Astrocyte (in vitro differentiated cells and primary cell): Measurements from ENCODE around the gene SPTBN2. TPM values are rescaled to one million over a fixed set of nuclear protein-coding genes. Genes with fewer than 3 reads are reported as not detected.
A peak's percentile ranks its signal among the peaks of the same experiment; 100 is the strongest.
"Not testable (repeated sequence)": the region's sequence is repeated elsewhere in the genome, so short reads cannot be mapped to it uniquely, and the experiment has no call there.

Experiments
- DNase-seq: peaks from one replicate; pipeline ENCODE4 v3.0.0-alpha.2; 2010; ENCODE audit warnings: low read depth
- FAIRE-seq: peaks from 2 replicates; lab custom pipeline; 2011; peaks lifted over from hg19 to GRCh38; lab: Jason Lieb, UNC
- H2AFZ ChIP-seq: 2 replicates; pipeline ENCODE4 v1.6.0; 2012; ENCODE audit warnings: low read depth, low read length, inconsistent platforms
- H3K27ac ChIP-seq: 2 replicates; pipeline ENCODE4 v1.5.1; 2011; ENCODE audit warnings: low read depth, low read length, inconsistent platforms
- H3K27me3 ChIP-seq: 2 replicates; pipeline ENCODE4 v1.6.0; 2011; ENCODE audit warnings: low read length, inconsistent platforms; ENCODE audit not compliant: insufficient read depth
- H3K36me3 ChIP-seq: 2 replicates; pipeline ENCODE4 v1.5.1; 2011; ENCODE audit warnings: low read length, inconsistent platforms; ENCODE audit not compliant: insufficient read depth
- H3K4me1 ChIP-seq: 2 replicates; pipeline ENCODE4 v1.5.1; 2011; ENCODE audit warnings: low read length, inconsistent platforms; ENCODE audit not compliant: insufficient read depth
- H3K4me2 ChIP-seq: 2 replicates; pipeline ENCODE4 v1.6.0; 2012; ENCODE audit warnings: low read length, inconsistent platforms
- H3K4me3 ChIP-seq: 2 replicates; pipeline ENCODE4 v1.5.1; 2011; ENCODE audit warnings: low read depth, mild to moderate bottlenecking, low read length, inconsistent platforms; ENCODE audit not compliant: insufficient read depth
- H3K79me2 ChIP-seq: 2 replicates; pipeline ENCODE4 v1.6.0; 2012; ENCODE audit warnings: mild to moderate bottlenecking, low read length, inconsistent platforms; ENCODE audit not compliant: insufficient read depth
- H3K9ac ChIP-seq: 2 replicates; pipeline ENCODE4 v1.6.0; 2012; ENCODE audit warnings: mild to moderate bottlenecking, low read length, inconsistent platforms
- H3K9me3 ChIP-seq: 2 replicates; pipeline ENCODE4 v1.5.1; 2012; ENCODE audit warnings: low read depth, mild to moderate bottlenecking, low read length, inconsistent platforms; ENCODE audit not compliant: insufficient read depth
- H4K20me1 ChIP-seq: 2 replicates; pipeline ENCODE4 v1.6.0; 2012; ENCODE audit warnings: low read length, inconsistent platforms; ENCODE audit not compliant: insufficient read depth
- H3K27ac Mint-ChIP-seq: one replicate; pipeline ENCODE4 v1.8.0; 2021; ENCODE audit warnings: mild to moderate bottlenecking, mixed read lengths; ENCODE audit not compliant: unreplicated experiment
- H3K27me3 Mint-ChIP-seq: one replicate; pipeline ENCODE4 v1.8.0; 2021; ENCODE audit warnings: low read depth, mixed read lengths; ENCODE audit not compliant: unreplicated experiment
- H3K36me3 Mint-ChIP-seq: one replicate; pipeline ENCODE4 v1.8.0; 2021; ENCODE audit warnings: low read depth, mixed read lengths; ENCODE audit not compliant: unreplicated experiment
- H3K4me1 Mint-ChIP-seq: one replicate; pipeline ENCODE4 v1.8.0; 2021; ENCODE audit warnings: low read depth, mixed read lengths; ENCODE audit not compliant: unreplicated experiment
- H3K4me3 Mint-ChIP-seq: one replicate; pipeline ENCODE4 v1.8.0; 2021; ENCODE audit warnings: mild to moderate bottlenecking, moderate library complexity, mixed read lengths; ENCODE audit not compliant: unreplicated experiment
- H3K9me3 Mint-ChIP-seq: one replicate; pipeline ENCODE4 v1.8.0; 2021; ENCODE audit warnings: mild to moderate bottlenecking, mixed read lengths; ENCODE audit not compliant: unreplicated experiment
- CTCF ChIP-seq: IDR thresholded peaks from 2 replicates; pipeline ENCODE4 v1.5.1; 2011; ENCODE audit warnings: low read depth, mild to moderate bottlenecking, inconsistent platforms, low read length, moderate library complexity; ENCODE audit not compliant: insufficient read depth
- EZH2 ChIP-seq: IDR thresholded peaks from 2 replicates; pipeline ENCODE4 v1.6.1; 2012; ENCODE audit warnings: mild to moderate bottlenecking, low read length, inconsistent platforms; ENCODE audit not compliant: insufficient read depth
- total RNA-seq: library from RNA; stranded (reverse); gene quantifications from 2 replicates; pipeline ENCODE4 v1.2.1, GENCODE V29; 2021

Gene SPTBN2
- total RNA-seq, 1 donor from 2014 or later: 18.2 TPM

DNA sequence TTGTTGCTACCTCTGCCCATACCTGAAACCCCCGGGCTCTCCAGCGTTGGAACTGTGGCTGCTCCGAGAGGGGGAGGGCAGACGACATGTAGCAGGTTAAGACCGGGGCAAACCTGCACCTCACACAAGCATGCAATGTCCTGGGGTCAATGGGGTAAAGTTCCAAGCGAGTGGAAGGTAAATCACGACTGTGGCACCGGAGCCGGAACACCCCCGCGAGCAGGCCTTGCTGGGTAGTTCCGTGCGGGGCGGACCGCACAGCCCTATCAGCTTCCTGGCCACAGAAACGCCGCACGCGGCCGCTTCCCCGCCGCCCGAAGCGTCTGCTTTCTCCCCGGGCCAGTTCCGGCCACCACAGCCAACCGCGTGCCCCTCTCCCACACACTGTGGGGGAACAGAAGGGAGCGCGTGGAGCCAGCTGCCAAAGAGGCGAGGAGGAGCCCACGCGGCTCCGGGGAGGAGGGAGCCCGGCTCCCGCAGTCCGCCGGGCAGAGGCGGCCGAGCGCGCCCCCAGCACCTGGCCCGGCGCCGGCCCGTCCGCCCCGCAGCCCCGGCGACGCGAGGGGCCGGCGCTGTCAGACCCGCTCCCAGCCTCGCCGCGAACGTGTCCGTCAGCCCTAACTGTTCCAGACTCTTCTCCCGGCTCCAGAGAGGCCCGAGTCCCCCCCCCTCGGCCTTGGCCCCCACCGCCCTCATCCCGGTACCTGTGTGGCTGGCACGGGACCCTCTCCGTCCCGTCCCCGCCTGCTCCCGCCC is 1.6 kb downstream of the SPTBN2 start:
- no peaks in the 10 kb centered on the region for H3K36me3 ChIP-seq
- peaks cover 3% of the 10 kb centered on the region for H3K36me3 Mint-ChIP-seq
- peaks cover 19% of the 10 kb centered on the region for H3K4me1 ChIP-seq
- H3K4me3 Mint-ChIP-seq: peak overlapping the region; percentile 86
- peaks cover 27% of the 10 kb centered on the region for H3K27me3 ChIP-seq
- peak overlapping the region; percentile 89 for H2AFZ ChIP-seq
- no peak for FAIRE-seq
- no peak overlapping the region for H3K27ac Mint-ChIP-seq
- TF ChIP-seq CTCF (no peak), EZH2 (peak; percentile 90)
- no peak overlapping the region for H3K27ac ChIP-seq
- no peaks in the 10 kb centered on the region for H3K79me2 ChIP-seq
- peak overlapping the region; percentile 45 for H3K9ac ChIP-seq
- H3K9me3 Mint-ChIP-seq: peaks cover 5% of the 10 kb centered on the region
- H3K9me3 ChIP-seq: no peaks in the 10 kb centered on the region
- peak overlapping the region; percentile 46 for H3K4me3 ChIP-seq
- H3K4me2 ChIP-seq: peak overlapping the region; percentile 83
- H3K27me3 Mint-ChIP-seq: peaks cover 32% of the 10 kb centered on the region
- peaks cover 17% of the 10 kb centered on the region for H3K4me1 Mint-ChIP-seq
- H4K20me1 ChIP-seq: no peaks in the 10 kb centered on the region
- peak; percentile 23 for DNase-seq

DNA sequence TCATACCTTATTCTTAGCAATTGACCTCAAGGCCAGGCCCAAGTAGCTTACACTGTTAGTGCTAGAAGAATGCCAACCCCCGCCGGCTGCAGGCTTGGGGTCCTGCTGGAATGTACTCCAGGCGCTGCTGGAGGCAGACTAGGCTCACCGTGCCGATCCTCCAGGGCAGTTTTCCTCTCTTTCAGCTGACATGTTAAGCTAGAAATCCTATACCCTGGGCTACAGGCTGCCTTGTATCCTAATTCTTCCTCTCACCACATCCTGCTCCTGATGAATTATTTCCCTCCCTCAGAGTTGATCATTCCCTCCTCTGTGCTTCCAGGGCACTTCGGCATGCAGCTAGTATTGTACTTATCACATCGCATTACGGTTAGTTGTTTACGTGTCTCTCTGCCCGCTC is 3.4 kb downstream of the SPTBN2 start:
- peaks cover 19% of the 10 kb centered on the region for H3K27me3 Mint-ChIP-seq
- TF ChIP-seq EZH2 (no peak), CTCF (no peak)
- Histone ChIP-seq H3K9me3 (no peaks in the 10 kb centered on the region), H2AFZ (no peak overlapping the region), H3K4me1 (peaks cover 20% of the 10 kb centered on the region), H3K27ac (no peak overlapping the region), H3K79me2 (no peaks in the 10 kb centered on the region), H3K4me3 (no peak overlapping the region), H3K36me3 (no peaks in the 10 kb centered on the region), H3K27me3 (peaks cover 20% of the 10 kb centered on the region), H3K4me2 (peak overlapping the region; percentile 40), H4K20me1 (no peaks in the 10 kb centered on the region), H3K9ac (no peak overlapping the region)
- peak overlapping the region; percentile 32 for H3K4me3 Mint-ChIP-seq
- peaks cover 3% of the 10 kb centered on the region for H3K36me3 Mint-ChIP-seq
- FAIRE-seq (no peak), DNase-seq (peak; percentile 44)
- H3K27ac Mint-ChIP-seq: peak overlapping the region; percentile 30
- peaks cover 5% of the 10 kb centered on the region for H3K9me3 Mint-ChIP-seq
- H3K4me1 Mint-ChIP-seq: peaks cover 17% of the 10 kb centered on the region

GRCh38 chr11:66725114-66725513 is 3.9 kb downstream of the SPTBN2 start:
- H3K9me3 ChIP-seq: no peaks in the 10 kb centered on the region
- no peak overlapping the region for H3K27ac ChIP-seq
- no peaks in the 10 kb centered on the region for H3K36me3 ChIP-seq
- no peak overlapping the region for H3K4me3 Mint-ChIP-seq
- peaks cover 20% of the 10 kb centered on the region for H3K27me3 ChIP-seq
- H3K9ac ChIP-seq: no peak overlapping the region
- no peak for FAIRE-seq
- TF ChIP-seq EZH2: no peak
- no peak for TF ChIP-seq CTCF
- no peak for DNase-seq
- H3K4me1 Mint-ChIP-seq: peaks cover 22% of the 10 kb centered on the region
- H3K27ac Mint-ChIP-seq: no peak overlapping the region
- peaks cover 19% of the 10 kb centered on the region for H3K27me3 Mint-ChIP-seq
- peaks cover 5% of the 10 kb centered on the region for H3K9me3 Mint-ChIP-seq
- H2AFZ ChIP-seq: no peak overlapping the region
- H3K4me1 ChIP-seq: peaks cover 25% of the 10 kb centered on the region
- H3K4me2 ChIP-seq: no peak overlapping the region
- no peaks in the 10 kb centered on the region for H3K79me2 ChIP-seq
- H4K20me1 ChIP-seq: no peaks in the 10 kb centered on the region
- no peak overlapping the region for H3K4me3 ChIP-seq
- H3K36me3 Mint-ChIP-seq: peaks cover 5% of the 10 kb centered on the region

DNA sequence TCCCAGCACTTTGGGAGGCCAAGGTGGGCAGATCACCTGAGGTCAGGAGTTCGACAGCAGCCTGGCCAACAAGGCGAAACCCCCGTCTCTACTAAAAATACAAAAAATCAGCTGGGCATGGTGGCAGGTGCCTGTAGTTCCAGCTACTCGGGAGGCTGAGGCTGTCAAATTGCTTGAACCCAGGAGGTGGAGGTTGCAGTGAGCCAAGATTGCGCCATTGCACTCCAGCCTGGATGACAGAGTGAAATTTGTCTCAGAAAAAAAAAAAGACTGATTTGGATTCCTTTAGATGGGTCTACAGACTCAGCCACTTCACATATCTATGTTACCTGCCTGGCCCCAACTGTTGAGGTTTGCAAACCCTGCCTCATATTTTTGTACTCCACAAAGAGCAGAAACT is 4.8 kb downstream of the SPTBN2 start:
- Histone ChIP-seq H3K4me1 (peaks cover 30% of the 10 kb centered on the region), H3K27me3 (peaks cover 15% of the 10 kb centered on the region)
- not testable (repeated sequence) for H3K4me3 Mint-ChIP-seq, H4K20me1 ChIP-seq, H3K4me3 ChIP-seq, H3K27ac Mint-ChIP-seq, H2AFZ ChIP-seq, DNase-seq, H3K36me3 Mint-ChIP-seq, H3K36me3 ChIP-seq, H3K27ac ChIP-seq, FAIRE-seq, H3K9ac ChIP-seq, H3K9me3 ChIP-seq, H3K4me2 ChIP-seq, H3K9me3 Mint-ChIP-seq, H3K79me2 ChIP-seq
- peaks cover 28% of the 10 kb centered on the region for H3K4me1 Mint-ChIP-seq
- peaks cover 15% of the 10 kb centered on the region for H3K27me3 Mint-ChIP-seq
